ENCODE measurements around the gene SV2C. TPM values are rescaled to one million over a fixed set of nuclear protein-coding genes. Genes with fewer than 3 reads are reported as not detected.

The SV2C gene
- polyA plus RNA-seq, 1 donor (not counting 4 experiments of a cell fraction or from before 2014, with no cell fraction given): 0.34 TPM

DNA sequence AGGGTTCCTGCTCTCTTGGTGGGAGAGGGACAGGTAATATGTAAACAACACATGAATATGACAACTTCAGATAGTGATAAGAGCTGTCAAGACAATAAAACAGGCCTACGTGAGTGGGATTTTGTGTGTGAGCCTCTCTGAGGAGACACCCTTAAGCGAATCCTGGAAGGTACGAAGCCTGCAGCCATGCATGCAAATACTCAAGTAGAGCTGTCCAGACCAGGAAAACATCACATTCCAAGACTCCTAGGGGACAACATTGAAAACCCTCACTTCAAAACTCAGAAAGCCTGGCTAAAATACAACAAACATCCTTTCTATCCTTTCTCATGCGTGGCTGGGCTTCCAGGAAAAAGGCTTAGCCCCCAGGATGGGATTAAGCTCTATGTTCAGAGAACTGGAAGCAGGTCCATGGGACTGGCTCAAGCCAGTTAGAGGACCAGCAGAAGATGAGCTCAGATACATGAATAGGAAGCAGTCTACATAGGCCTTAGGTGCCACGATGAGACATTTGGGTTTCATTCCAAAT is 195.1 kb downstream of the SV2C start:
- H3K4me3 ChIP-seq (ENCODE audit: control insufficient read depth in 2 of 3, extremely low read depth in 1 of 3, insufficient read depth in 2 of 3, low read depth in 1 of 3, low read length in 3 of 3): no peak overlapping the region
- no peaks in the 10 kb centered on the region for H3K27me3 ChIP-seq (ENCODE audit: control insufficient read depth, extremely low read depth, insufficient read depth, low read length)
- no peaks in the 10 kb centered on the region for H3K9me1 ChIP-seq (ENCODE audit: control insufficient read depth, extremely low read depth, insufficient read depth, low read length)
- peaks cover 3% of the 10 kb centered on the region for H3K4me1 ChIP-seq (ENCODE audit: control insufficient read depth, extremely low read depth, insufficient read depth, low read length)
- H2AFZ ChIP-seq (ENCODE audit: control insufficient read depth, low read length): no peak overlapping the region
- no peak overlapping the region for H3K4me2 ChIP-seq (ENCODE audit: control insufficient read depth, extremely low read depth, insufficient read depth, low read depth, low read length)
- FAIRE-seq (no peak), DNase-seq (ENCODE audit: low read depth, low spot score) (no peak)
- H3K9ac ChIP-seq (ENCODE audit: control insufficient read depth, extremely low read depth, insufficient read depth, low read length): no peak overlapping the region
- dilution Hi-C loops (cut with MboI; ENCODE audit: extremely low pct_ligation_motif_present, low sequenced_read_pairs): no loop called here
- TF ChIP-seq CTCF (optimal IDR thresholded peaks at IDR 0.05 in 1 of 3, IDR thresholded peaks at IDR 0.05 in 1 of 3, conservative IDR thresholded peaks at IDR 0.05 in 1 of 3; ENCODE audit: extremely low read depth in 1 of 3, insufficient read depth in 2 of 3, low read length in 3 of 3): no peak
- TF ChIP-seq EZH2 (IDR thresholded peaks at IDR 0.05; ENCODE audit: low read length): no peak
- no peak overlapping the region for H3K27ac ChIP-seq (ENCODE audit: control insufficient read depth, insufficient read depth, low read length)
- no peaks in the 10 kb centered on the region for H4K20me1 ChIP-seq (ENCODE audit: control insufficient read depth, extremely low read depth, insufficient read depth, low read length)
- no peaks in the 10 kb centered on the region for H3K79me2 ChIP-seq (ENCODE audit: control insufficient read depth, insufficient read depth, low read length)
- no peaks in the 10 kb centered on the region for H3K36me3 ChIP-seq (ENCODE audit: control insufficient read depth in 2 of 2, extremely low read depth in 1 of 2, insufficient read depth in 2 of 2, low read length in 2 of 2)
- no peaks in the 10 kb centered on the region for H3K9me3 ChIP-seq (ENCODE audit: control insufficient read depth, low read depth, low read length)

DNA sequence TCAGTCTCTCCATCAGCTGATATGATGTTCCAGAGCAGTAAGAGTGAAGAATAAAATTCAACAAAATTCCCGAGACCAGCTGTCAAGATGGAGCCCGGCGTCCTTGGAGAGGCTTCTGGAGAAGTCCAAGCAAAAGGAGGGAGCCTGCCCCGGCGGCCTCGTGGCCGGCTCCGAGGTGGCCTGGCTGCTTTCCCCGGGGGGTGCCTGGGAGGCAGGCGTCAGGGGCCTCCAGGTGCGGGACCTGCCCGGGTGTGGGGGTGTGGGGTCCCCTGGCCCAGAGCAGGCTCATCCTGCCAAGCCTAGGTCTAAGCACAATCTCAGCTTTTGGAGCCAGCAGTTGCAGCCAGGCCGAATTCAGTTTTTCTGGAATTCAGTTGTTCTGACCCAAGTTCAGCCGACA is 197.3 kb downstream of the SV2C start:
- H4K20me1 ChIP-seq (ENCODE audit: control insufficient read depth, extremely low read depth, insufficient read depth, low read length): no peaks in the 10 kb centered on the region
- TF ChIP-seq CTCF (optimal IDR thresholded peaks at IDR 0.05 in 1 of 3, IDR thresholded peaks at IDR 0.05 in 1 of 3, conservative IDR thresholded peaks at IDR 0.05 in 1 of 3; ENCODE audit: extremely low read depth in 1 of 3, insufficient read depth in 2 of 3, low read length in 3 of 3) (no peak), EZH2 (IDR thresholded peaks at IDR 0.05; ENCODE audit: low read length) (no peak)
- H3K4me1 ChIP-seq (ENCODE audit: control insufficient read depth, extremely low read depth, insufficient read depth, low read length): peaks cover 16% of the 10 kb centered on the region
- H3K9ac ChIP-seq (ENCODE audit: control insufficient read depth, extremely low read depth, insufficient read depth, low read length): no peak overlapping the region
- DNase-seq (ENCODE audit: low read depth, low spot score): no peak
- no peak overlapping the region for H3K27ac ChIP-seq (ENCODE audit: control insufficient read depth, insufficient read depth, low read length)
- no peak overlapping the region for H2AFZ ChIP-seq (ENCODE audit: control insufficient read depth, low read length)
- H3K9me3 ChIP-seq (ENCODE audit: control insufficient read depth, low read depth, low read length): no peaks in the 10 kb centered on the region
- dilution Hi-C loops (cut with MboI; ENCODE audit: extremely low pct_ligation_motif_present, low sequenced_read_pairs): no loop called here
- H3K9me1 ChIP-seq (ENCODE audit: control insufficient read depth, extremely low read depth, insufficient read depth, low read length): no peaks in the 10 kb centered on the region
- FAIRE-seq: no peak
- H3K4me3 ChIP-seq (ENCODE audit: control insufficient read depth in 2 of 3, extremely low read depth in 1 of 3, insufficient read depth in 2 of 3, low read depth in 1 of 3, low read length in 3 of 3): no peak overlapping the region
- no peaks in the 10 kb centered on the region for H3K27me3 ChIP-seq (ENCODE audit: control insufficient read depth, extremely low read depth, insufficient read depth, low read length)
- H3K4me2 ChIP-seq (ENCODE audit: control insufficient read depth, extremely low read depth, insufficient read depth, low read depth, low read length): no peak overlapping the region
- H3K79me2 ChIP-seq (ENCODE audit: control insufficient read depth, insufficient read depth, low read length): no peaks in the 10 kb centered on the region
- H3K36me3 ChIP-seq (ENCODE audit: control insufficient read depth in 2 of 2, extremely low read depth in 1 of 2, insufficient read depth in 2 of 2, low read length in 2 of 2): no peaks in the 10 kb centered on the region

All from keratinocyte (primary cell).